Endothelial cell (in vitro differentiated cells): ENCODE measurements around the gene NPR2. TPM values are rescaled to one million over a fixed set of nuclear protein-coding genes. Genes with fewer than 3 reads are reported as not detected.

ENCODE experiments used
- DNase-seq: peaks from one replicate; pipeline ENCODE4 v3.0.0; 2021; ENCODE audit warnings: low spot score
- H3K27ac Mint-ChIP-seq: one replicate; pipeline ENCODE4 v1.8.0; 2021; ENCODE audit warnings: mixed read lengths, inconsistent platforms; ENCODE audit not compliant: unreplicated experiment
- H3K27me3 Mint-ChIP-seq: one replicate; pipeline ENCODE4 v1.8.0; 2021; ENCODE audit warnings: mild to moderate bottlenecking, moderate library complexity, mixed read lengths, inconsistent platforms; ENCODE audit not compliant: unreplicated experiment
- H3K36me3 Mint-ChIP-seq: one replicate; pipeline ENCODE4 v1.8.0; 2021; ENCODE audit warnings: mild to moderate bottlenecking, low read depth, mixed read lengths, inconsistent platforms; ENCODE audit not compliant: unreplicated experiment
- H3K4me1 Mint-ChIP-seq: one replicate; pipeline ENCODE4 v1.8.0; 2021; ENCODE audit warnings: mild to moderate bottlenecking, mixed read lengths, inconsistent platforms; ENCODE audit not compliant: unreplicated experiment
- H3K4me3 Mint-ChIP-seq: one replicate; pipeline ENCODE4 v1.8.0; 2021; ENCODE audit warnings: mild to moderate bottlenecking, mixed read lengths, inconsistent platforms; ENCODE audit not compliant: unreplicated experiment
- H3K9me3 Mint-ChIP-seq: one replicate; pipeline ENCODE4 v1.8.0; 2021; ENCODE audit warnings: mixed read lengths, inconsistent platforms; ENCODE audit not compliant: unreplicated experiment
- CTCF ChIP-seq: fragments of 200-600 bp; sonication (generic); IDR thresholded peaks from one replicate; pipeline ENCODE4 v1.5.0; 2021; ENCODE audit warnings: antibody characterized with exemption; ENCODE audit not compliant: unreplicated experiment
- total RNA-seq: library from RNA; stranded (reverse); fragmentation: NEBNext Ultra II Directional; extraction: Animal tissue kit (Norgen Biotek cat#: 25700); gene quantifications from one replicate; pipeline ENCODE4 v1.2.1, GENCODE V29; 2021; ENCODE audit not compliant: unreplicated experiment

Gene NPR2
- total RNA-seq, 1 donor from 2014 or later = 30.8 TPM

GRCh38 chr9:35816708-35817107, 25.3 kb downstream of the NPR2 start:
- Mint-ChIP-seq H3K36me3 (no peaks in the 10 kb centered on the region), H3K27me3 (peaks cover 11% of the 10 kb centered on the region), H3K27ac (no peak overlapping the region), H3K4me1 (peaks cover 45% of the 10 kb centered on the region), H3K9me3 (no peaks in the 10 kb centered on the region), H3K4me3 (no peak overlapping the region)
- peak; percentile 14 for DNase-seq
- TF ChIP-seq CTCF = no peak

GRCh38 chr9:35818341-35818740, 26.9 kb downstream of the NPR2 start:
- peaks cover 31% of the 10 kb centered on the region for H3K4me1 Mint-ChIP-seq
- no peaks in the 10 kb centered on the region for H3K9me3 Mint-ChIP-seq
- DNase-seq = no peak
- H3K27ac Mint-ChIP-seq = no peak overlapping the region
- H3K27me3 Mint-ChIP-seq = peaks cover 11% of the 10 kb centered on the region
- H3K4me3 Mint-ChIP-seq = no peak overlapping the region
- H3K36me3 Mint-ChIP-seq = no peaks in the 10 kb centered on the region
- TF ChIP-seq CTCF = no peak

- DNase-seq = no peak
- no peaks in the 10 kb centered on the region for H3K9me3 Mint-ChIP-seq
- H3K4me1 Mint-ChIP-seq = peaks cover 21% of the 10 kb centered on the region
- no peak for TF ChIP-seq CTCF
- no peak overlapping the region for H3K4me3 Mint-ChIP-seq
- no peaks in the 10 kb centered on the region for H3K36me3 Mint-ChIP-seq
- no peak overlapping the region for H3K27ac Mint-ChIP-seq
- peaks cover 7% of the 10 kb centered on the region for H3K27me3 Mint-ChIP-seq
Observed at GRCh38 chr9:35820076-35820475, 28.7 kb downstream of the NPR2 start.

- no peak for TF ChIP-seq CTCF
- H3K4me3 Mint-ChIP-seq = no peak overlapping the region
- H3K4me1 Mint-ChIP-seq = peaks cover 10% of the 10 kb centered on the region
- no peak for DNase-seq
- H3K36me3 Mint-ChIP-seq = peaks cover 3% of the 10 kb centered on the region
- peaks cover 5% of the 10 kb centered on the region for H3K27me3 Mint-ChIP-seq
- no peaks in the 10 kb centered on the region for H3K9me3 Mint-ChIP-seq
- no peak overlapping the region for H3K27ac Mint-ChIP-seq
Observed at GRCh38 chr9:35822926-35823325, 31.5 kb downstream of the NPR2 start.

GRCh38 chr9:35826071-35826701, 34.8 kb downstream of the NPR2 start:
- DNase-seq = peak; percentile 48
- no peaks in the 10 kb centered on the region for H3K9me3 Mint-ChIP-seq
- peaks cover 23% of the 10 kb centered on the region for H3K4me1 Mint-ChIP-seq
- peak; percentile 75 for TF ChIP-seq CTCF
- H3K4me3 Mint-ChIP-seq = peak overlapping the region; percentile 53
- no peak overlapping the region for H3K27ac Mint-ChIP-seq
- peaks cover 14% of the 10 kb centered on the region for H3K27me3 Mint-ChIP-seq
- peaks cover 3% of the 10 kb centered on the region for H3K36me3 Mint-ChIP-seq
